HG03280 (cell line): ENCODE results near the gene CDH18.

Experiments
- ATAC-seq: cut with Tn5 transposase; IDR thresholded peaks from one replicate; pipeline ENCODE4 v1.9.1; 2021; ENCODE audit warnings: mild to moderate bottlenecking, moderate library complexity; ENCODE audit not compliant: unreplicated experiment

CDH18 gene

DNA sequence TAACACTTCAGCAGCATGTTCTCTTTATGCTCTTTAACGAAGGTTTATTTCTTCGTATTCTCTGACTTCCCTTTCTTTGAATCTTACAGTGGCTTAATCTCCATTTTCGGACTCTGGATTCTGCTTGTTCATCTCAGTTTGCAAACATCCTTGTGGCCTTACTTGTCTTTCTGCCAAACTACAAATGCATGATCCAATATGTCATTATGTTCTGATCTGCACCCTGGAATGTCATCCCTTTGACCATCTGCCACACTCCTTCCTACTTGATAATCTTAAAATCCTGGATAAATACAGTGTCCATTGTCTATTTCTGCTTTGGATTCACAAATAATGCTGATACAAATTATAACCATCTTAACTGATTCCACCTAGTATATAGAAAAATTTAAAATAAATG lies 499.2 kb downstream of the CDH18 start:
- ATAC-seq = no peak

DNA sequence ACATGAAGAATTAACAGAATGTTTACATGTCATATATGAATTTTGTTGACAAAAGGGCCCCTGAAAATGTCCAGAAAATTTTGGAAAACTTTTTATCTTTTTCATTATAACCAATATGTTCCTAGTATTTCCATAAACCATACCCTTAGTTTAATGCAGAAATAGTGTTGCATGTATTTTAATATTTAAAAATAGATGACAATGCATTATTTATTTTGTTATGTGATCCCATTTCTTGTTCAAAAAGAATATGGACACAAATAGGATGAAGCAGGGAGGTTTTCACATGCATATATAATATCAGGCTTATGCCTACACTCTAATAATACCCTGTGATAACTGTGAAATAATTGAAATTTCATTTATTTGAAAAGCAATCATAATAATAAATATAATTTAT lies 500.5 kb downstream of the CDH18 start:
- ATAC-seq = no peak

DNA sequence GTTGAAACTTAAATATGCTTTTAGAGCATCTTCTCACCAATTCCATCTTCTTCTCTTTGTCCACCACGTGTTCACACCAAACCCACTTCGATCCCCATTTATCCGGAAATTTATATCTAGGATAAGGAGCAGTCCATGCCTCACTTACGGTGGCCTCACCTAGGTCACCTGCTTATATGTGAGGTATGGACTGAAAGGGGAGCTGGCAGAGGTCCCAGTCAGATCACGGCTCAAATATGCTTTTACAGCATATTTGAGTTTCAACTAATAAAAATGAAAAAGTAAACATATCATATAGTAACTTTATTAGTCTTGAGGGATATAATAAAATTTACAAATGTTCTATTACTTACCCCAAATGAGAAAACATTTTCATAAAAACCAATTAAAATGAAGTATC lies 508.4 kb downstream of the CDH18 start:
- ATAC-seq = no peak

DNA sequence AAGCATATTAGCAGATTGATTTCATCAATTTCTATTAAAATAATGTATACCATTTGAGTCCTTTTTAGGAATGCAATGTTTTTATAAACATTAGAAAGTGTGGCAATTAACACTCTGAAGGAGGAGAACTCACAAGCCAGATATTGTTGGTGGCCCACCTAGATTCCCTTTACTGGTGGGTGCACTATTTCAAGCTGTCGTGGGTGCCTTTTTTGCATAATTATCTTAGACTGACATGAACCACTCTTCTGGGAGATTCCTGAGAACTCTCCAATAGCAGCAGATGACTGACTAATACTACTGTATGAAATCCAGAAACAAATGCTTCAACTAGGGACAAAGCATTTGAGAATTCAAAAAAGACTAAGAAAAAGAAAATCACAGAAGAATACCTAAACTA lies 526.0 kb downstream of the CDH18 start:
- ATAC-seq = no peak

DNA sequence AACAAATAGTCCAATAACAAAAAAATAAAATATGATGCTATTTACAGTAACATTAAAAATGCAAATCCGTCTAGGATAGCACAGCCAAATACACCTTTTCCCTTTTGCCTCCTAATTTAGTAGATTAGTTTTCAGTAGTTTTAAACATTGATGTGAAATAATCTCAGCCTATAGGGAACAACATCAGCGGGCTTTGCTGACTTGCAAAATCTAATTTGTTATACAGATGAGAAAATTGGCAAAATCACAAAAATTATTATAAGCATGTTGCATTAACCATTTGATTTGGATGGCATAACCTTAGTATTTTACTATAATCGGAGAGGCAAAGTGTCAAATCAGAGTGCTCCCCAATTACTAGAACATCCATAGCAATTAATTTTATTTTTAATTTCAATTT lies 563.5 kb downstream of the CDH18 start:
- ATAC-seq = no peak
